Measurements from ENCODE around the gene SLC23A1. TPM values are rescaled to one million over a fixed set of nuclear protein-coding genes. Genes with fewer than 3 reads are reported as not detected.

Gene SLC23A1
- polyA plus RNA-seq, 2 of the 4 experiments (the other 2 are of a cell fraction), result 4.3 to 7.7 TPM

GRCh38 chr5:139419226-139420192 is 36.4 kb upstream of the SLC23A1 start:
- WGBS (ENCODE audit: missing lambda C conversion rate), result 71% methylated on average over 9 of the region's 9 CpGs
- ATAC-seq (no peak), DNase-seq (ENCODE audit: low read depth in 1 of 2, low spot score in 1 of 2) (no peak), FAIRE-seq (no peak)
- no peak overlapping the region for H3K4me3 ChIP-seq
- no peak overlapping the region for H3K4me2 ChIP-seq
- ChIA-PET CTCF (interaction anchor here (0.6 to 13.8 kb wide), 12 partner anchors 8 to 368 kb away, joined by 3 to 392 read pairs (median 5); partner anchors contain the start of genes DNAJC18 and SPATA24), POLR2A (no interaction called here)
- H3K27ac ChIP-seq, result no peak overlapping the region
- H3K9me3 ChIP-seq, result no peaks in the 10 kb centered on the region
- TF ChIP-seq RAD21 (conservative IDR thresholded peaks at IDR 0.05 in 1 of 2, IDR thresholded peaks at IDR 0.05 in 1 of 2) (no peak), RFX5 (IDR thresholded peaks at IDR 0.05) (no peak), REST (IDR thresholded peaks at IDR 0.05) (no peak), GATA3 (IDR thresholded peaks at IDR 0.05; ENCODE audit: borderline replicate concordance) (no peak)
- no peaks in the 10 kb centered on the region for H3K4me1 ChIP-seq

GRCh38 chr5:139418793-139419192 is 35.7 kb upstream of the SLC23A1 start:
- POLR2A ChIA-PET, result no interaction called here
- FAIRE-seq, result no peak
- ATAC-seq, result no peak
- Histone ChIP-seq H3K4me3 (no peak overlapping the region), H3K4me1 (no peaks in the 10 kb centered on the region), H3K9me3 (no peaks in the 10 kb centered on the region), H3K27ac (no peak overlapping the region), H3K4me2 (no peak overlapping the region)
- DNase-seq (ENCODE audit: low read depth in 1 of 2, low spot score in 1 of 2), result no peak
- CTCF ChIA-PET, result interaction anchor here (0.9 to 13.8 kb wide), 7 partner anchors 8 to 357 kb away, joined by 3 to 392 read pairs (median 15); partner anchors contain the start of gene DNAJC18
- WGBS (ENCODE audit: missing lambda C conversion rate), result 59% methylated on average over 1 of the region's 1 CpG
- no peak for TF ChIP-seq KDM1A (IDR thresholded peaks at IDR 0.05; ENCODE audit: low read depth)
- TF ChIP-seq CHD4 (IDR thresholded peaks at IDR 0.05; ENCODE audit: borderline replicate concordance), result no peak
- TF ChIP-seq FOSB (CRISPR knock-in tag; IDR thresholded peaks at IDR 0.05), result no peak
- TF ChIP-seq EP300 (IDR thresholded peaks at IDR 0.05), result no peak
- TF ChIP-seq REST (IDR thresholded peaks at IDR 0.05), result no peak
- TF ChIP-seq JUN (IDR thresholded peaks at IDR 0.05), result no peak
- no peak for TF ChIP-seq USF2 (IDR thresholded peaks at IDR 0.05)
- no peak for TF ChIP-seq TP53 (CRISPR knock-in tag; IDR thresholded peaks at IDR 0.05)
- TF ChIP-seq ZNF302 (CRISPR knock-in tag; IDR thresholded peaks at IDR 0.05), result no peak
- no peak for TF ChIP-seq POLR2A (IDR thresholded peaks at IDR 0.05; ENCODE audit: low read length)
- no peak for TF ChIP-seq SREBF2 (IDR thresholded peaks at IDR 0.05)
- no peak for TF ChIP-seq FOXS1 (CRISPR knock-in tag; IDR thresholded peaks at IDR 0.05)
- no peak for TF ChIP-seq ELK1 (IDR thresholded peaks at IDR 0.05; ENCODE audit: low read depth, low read length)
- TF ChIP-seq MYC (IDR thresholded peaks at IDR 0.05; ENCODE audit: borderline replicate concordance, low read length), result no peak

All from A549 (cell line).